ENCODE results near the gene NAGLU.

- TF ChIP-seq, protein P1, sequence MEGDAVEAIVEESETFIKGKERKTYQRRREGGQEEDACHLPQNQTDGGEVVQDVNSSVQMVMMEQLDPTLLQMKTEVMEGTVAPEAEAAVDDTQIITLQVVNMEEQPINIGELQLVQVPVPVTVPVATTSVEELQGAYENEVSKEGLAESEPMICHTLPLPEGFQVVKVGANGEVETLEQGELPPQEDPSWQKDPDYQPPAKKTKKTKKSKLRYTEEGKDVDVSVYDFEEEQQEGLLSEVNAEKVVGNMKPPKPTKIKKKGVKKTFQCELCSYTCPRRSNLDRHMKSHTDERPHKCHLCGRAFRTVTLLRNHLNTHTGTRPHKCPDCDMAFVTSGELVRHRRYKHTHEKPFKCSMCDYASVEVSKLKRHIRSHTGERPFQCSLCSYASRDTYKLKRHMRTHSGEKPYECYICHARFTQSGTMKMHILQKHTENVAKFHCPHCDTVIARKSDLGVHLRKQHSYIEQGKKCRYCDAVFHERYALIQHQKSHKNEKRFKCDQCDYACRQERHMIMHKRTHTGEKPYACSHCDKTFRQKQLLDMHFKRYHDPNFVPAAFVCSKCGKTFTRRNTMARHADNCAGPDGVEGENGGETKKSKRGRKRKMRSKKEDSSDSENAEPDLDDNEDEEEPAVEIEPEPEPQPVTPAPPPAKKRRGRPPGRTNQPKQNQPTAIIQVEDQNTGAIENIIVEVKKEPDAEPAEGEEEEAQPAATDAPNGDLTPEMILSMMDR (IDR thresholded peaks at IDR 0.05) = no peak
- TF ChIP-seq POLR2A (IDR thresholded peaks at IDR 0.05) = no peak
Measured at GRCh38 chr17:42573095-42573494, 37.1 kb downstream of the NAGLU start.
